GM21737 (cell line): ENCODE measurements around the gene SYT8.

Experiments used
- ATAC-seq: cut with Tn5 transposase; IDR thresholded peaks from one replicate; pipeline ENCODE4 v1.9.1; 2021; ENCODE audit warnings: mild to moderate bottlenecking, moderate library complexity; ENCODE audit not compliant: unreplicated experiment

Gene SYT8

GRCh38 chr11:1857064-1857463, 22.3 kb downstream of the SYT8 start:
- no peak for ATAC-seq

GRCh38 chr11:1858154-1858553, 23.4 kb downstream of the SYT8 start:
- ATAC-seq = no peak

DNA sequence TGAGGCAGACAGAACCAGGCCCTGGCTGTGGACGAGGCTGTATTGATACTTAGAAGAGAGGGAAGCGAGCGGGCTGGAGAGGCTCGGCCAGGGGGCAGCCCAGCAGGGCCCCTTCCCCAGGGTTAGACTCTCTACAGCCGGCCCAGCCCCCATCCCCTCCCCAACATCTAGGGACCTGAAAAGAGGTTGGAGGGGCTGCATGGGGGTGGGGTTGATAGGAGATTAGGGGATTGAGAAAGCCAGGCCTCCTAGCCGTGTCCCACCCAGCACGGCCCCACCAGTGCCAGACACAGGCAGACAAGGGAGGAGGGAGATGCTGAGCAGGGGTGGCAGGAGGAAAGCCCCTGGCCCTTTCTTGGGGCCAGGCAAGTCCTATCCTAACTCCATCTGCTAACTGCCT, 23.8 kb downstream of the SYT8 start:
- no peak for ATAC-seq

DNA sequence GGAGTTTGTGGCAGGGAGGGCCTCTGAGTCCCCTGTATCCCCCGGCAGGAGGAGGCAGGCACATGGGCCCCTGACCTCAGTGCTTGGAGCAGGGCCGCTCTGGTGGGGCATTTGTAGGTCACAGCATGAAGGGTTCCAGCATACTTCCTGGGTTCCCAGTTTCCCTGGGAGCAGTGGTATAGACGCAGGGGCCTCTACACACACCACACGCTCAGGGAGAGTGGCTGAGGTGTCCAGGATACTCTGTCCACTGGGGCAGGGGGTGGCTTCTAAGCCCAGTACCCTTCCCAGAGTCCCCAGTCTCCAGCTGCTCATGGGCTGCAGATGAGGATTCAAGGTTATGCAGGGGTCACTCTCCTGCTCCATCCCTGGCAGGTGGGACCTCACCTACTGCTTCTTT, 24.2 kb downstream of the SYT8 start:
- no peak for ATAC-seq

DNA sequence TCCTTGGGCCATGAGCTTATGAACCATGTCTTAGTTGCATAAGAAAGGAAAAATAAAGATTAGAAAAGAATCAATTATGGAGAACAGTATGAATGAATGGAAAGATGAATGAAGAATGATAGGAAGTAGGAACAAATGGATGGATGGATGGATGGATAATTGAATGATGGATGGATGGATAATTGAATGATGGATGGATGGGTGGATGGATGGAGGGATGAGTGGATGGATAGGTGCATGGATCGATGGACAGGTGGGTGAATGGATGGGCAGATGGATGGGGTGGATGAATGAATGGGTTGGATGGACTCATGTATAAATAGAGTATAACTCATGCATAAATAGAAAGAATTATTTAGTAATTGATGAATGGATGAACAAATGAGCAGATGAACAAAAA, 25.3 kb downstream of the SYT8 start:
- ATAC-seq = no peak

DNA sequence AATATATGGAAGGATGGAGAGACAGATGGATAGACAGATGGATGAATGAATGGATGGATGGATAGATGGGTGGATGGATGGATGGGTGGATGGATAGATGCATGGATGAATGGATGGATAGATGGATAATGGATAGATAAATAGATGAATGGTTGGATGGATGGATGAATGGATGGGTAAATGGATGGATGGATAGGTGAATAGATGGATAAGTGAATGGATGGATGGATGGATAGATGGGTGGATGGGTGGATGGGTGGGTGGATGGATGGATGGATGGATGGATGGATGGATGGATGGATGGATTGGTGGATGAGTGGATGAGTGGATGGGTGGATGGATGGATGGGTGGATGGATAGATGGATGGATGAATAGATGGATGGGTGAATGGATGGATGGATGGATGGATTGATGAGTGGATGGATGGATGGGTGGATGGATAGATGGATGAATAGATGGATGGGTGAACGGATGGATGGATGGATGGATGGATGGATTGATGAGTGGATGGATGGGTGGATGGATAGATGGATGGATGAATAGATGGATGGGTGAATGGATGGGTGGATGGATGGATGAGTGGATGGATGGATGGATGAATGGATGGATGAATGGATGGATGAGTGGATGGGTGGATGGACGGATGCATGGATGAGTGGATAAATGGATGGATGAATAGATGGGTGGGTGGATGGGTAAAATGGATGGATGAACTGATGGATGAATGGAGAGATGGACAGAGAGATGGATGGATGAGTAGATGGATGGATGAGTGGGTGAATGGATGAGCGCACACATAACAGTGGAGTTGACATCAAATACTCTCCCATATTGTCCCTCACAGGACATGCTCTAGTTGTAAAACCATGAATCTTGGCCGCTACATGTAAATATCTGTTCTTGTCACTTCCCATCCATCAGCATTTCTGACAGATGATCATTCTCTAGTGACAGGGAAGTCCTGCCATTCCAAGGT, 26.9 kb downstream of the SYT8 start:
- ATAC-seq = no peak

GRCh38 chr11:1862588-1863351, 28.0 kb downstream of the SYT8 start:
- ATAC-seq = no peak

DNA sequence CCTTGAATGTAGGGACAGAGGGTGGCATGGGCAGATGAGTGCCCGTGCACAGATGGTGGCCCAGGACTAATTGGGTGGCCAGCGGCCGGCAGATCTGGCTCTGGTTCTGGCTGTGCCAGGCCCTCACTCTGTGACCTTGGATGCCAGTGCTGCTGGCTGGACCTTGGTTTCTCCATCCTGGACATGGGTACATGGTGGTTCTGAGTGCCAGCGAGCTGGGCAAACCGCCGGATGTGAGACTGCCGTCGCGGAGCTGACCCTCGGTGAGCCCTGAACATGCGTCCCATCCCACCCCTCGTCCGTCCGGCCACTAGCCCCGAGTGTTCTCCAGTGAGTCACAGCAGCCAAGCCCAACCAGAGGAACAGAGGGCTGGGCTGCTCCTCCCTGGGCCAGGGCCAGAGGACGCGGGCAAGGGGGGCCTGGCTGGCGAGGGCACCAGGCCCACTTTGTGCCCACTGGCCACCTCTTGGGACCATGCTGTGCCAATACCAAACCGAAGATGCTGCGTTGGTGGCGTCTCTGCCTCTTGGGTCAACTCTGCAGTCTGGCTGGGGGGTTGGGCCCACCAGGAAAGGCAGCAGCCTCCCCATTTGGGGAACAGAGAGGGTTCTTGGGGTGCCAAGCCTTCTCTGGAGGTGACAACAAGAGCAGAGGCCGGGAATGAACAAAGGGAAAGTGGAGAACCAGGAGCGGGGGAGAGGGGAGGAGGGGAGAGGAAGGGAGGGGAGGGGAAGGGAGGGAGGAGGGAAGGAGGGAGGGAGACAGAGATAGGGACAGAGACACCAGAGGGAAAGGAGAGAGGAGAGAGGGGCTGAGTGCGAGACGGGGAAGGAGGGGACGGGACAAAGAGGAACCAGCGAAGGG, 28.8 kb downstream of the SYT8 start:
- ATAC-seq = no peak

DNA sequence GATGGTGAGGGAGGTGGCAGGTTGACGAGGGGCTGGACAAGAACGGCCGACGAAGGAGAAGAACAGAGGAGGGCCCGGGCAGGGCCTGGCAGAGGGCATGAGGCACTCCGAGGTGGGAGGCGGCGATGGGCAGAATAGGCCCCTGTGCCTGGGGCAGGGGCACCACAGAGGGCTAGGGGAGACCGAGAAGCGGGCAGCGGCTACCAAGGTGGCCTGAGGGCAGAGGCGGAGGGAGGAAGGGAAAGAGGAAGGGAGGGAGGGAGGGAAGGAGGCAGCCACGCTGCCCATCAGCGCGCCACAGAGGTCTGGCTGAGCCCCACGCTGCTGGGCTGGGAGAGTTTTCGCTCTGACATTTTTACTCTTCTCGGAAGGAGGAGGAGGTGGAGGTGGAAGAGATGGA, 29.4 kb downstream of the SYT8 start:
- ATAC-seq = no peak

DNA sequence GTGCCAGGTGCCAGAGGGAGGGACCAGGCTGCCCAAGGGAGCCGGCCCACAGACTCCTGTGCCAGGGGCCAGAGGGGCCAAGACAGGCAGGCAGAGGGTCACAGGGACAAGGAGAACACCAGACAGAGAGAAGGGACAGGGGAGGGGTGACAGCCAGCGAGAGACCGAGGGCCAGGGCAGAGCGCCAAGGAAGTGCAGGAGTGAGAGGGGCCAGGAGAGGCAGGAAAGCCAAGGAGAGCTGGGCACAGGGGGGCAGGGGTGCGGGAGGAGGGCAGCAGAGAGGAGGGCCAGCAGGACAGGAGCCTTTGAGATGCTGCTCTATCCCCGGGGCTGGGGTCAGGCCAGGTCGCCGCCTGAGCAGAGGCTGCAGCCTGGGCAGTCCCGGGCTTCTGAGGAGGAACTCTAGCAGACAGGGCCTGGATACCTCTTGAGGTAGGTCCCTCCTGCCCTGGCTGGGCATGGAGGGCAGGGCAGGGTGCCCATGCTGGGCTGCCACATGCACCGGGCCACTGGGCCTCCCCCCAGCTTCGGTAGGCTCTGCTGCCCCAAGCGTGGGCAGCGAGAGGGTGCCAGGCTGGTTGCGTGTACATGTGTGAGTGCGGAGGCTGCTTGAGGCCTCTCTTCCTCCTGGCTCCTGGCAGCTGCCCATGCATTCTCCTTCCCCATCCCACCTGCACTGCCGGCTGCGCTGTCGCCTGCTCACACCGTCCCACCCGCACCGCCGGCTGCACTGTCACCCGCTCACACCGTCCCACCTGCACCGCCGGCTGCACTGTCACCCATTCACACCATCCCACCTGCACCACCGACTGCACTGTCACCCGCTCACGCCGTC, 30.3 kb downstream of the SYT8 start:
- ATAC-seq = no peak

- ATAC-seq = no peak
Measured at GRCh38 chr11:1866226-1866625, 31.4 kb downstream of the SYT8 start.

GRCh38 chr11:1866776-1867175, 32.0 kb downstream of the SYT8 start:
- no peak for ATAC-seq

DNA sequence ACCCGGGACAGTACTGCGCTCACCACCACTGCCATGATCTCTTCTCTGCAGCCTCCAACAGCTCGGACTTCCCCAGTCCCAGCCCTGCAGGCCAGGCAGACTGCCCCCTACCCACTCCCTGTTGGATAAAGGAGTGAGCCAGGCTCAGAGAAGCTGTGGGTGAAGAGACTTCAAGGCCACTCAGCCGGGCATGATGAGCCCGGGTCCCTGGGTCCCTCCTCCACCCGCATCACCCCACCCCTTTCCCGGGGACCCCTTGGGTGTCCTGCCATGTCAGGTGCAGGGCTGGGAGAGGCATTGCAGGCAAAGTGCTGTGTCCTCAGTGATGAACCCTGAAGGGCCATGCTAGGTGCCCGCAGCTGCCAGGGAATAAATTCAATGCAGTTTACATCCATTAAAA, 32.6 kb downstream of the SYT8 start:
- no peak for ATAC-seq

GRCh38 chr11:1868056-1868635, 33.4 kb downstream of the SYT8 start:
- no peak for ATAC-seq

DNA sequence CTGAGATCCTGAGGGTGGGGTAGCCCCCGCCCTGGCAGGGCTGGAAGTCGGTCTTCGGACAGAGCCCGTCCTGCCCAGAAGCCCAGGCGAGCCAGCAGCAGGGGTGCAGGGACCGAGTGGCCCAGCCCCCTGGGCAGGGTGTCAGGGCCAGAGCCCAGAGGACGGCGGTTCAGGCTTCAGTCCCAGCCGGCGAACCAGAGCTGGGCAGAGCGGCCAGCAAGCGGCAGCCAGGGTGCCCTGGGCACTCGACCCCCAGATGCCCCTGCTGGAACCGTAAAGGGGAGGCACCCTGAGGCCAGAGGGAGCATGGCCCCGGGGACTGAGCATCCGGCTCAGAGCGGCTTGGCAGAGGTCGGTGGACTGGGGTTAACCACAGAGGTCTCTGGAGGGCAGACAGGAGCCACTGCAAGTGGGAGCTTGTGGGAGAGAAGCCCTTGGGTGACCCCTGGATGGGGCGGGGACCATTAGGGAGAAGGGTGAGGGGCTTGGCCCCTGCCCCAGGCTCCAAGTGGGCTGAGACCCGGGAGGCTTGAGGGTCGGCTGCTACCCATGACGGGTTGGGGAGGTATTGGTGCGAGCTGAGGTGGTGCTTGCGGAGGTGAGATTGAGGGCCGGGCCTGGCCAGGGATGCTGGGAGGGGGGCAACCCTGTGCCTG, 34.0 kb downstream of the SYT8 start:
- ATAC-seq = no peak

- ATAC-seq = no peak
Measured at GRCh38 chr11:1869427-1870325, 34.9 kb downstream of the SYT8 start.

- ATAC-seq = no peak
Measured at GRCh38 chr11:1870326-1870696, 35.5 kb downstream of the SYT8 start.

DNA sequence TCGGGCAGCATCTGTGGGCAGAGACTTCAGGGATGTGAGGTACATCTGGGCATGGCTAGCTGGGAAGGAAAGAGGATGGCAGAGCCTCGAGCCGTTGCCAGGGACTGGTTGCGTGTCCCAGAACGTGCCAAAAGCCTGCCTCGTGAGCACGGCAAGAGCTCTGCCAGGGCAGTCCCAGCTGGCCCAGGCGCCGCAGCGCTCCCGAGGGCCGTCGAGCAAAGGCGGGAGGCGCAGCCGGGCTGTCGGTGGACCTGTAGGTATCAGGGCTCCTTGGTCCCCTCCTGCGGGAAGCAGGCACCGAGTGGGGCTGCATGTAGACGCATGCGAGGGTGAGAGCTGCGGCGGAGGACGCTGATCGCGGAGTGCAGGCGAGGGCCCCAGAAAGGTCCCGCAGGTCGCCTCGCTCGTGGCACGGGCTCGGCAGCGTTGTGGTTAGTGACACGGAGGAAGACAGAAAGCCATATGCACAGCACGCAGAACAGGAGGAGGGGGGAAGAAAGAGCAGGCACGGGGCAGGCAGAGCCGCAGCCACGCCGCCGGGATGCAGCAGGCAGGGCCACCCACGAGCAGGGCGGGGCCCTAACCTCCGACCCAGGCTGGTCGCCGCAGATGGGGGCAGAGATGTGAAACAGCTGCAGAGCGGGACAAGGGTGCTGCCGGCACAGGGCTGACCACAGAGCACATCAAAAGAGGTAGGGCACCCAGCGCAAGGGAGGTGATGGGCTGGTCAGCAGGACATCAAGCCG, 36.1 kb downstream of the SYT8 start:
- ATAC-seq = no peak
